GM21723 (cell line): Measurements from ENCODE around the gene CACNA1E.
A peak's percentile ranks its signal among the peaks of the same experiment; 100 is the strongest.
"Not testable (repeated sequence)": the region's sequence is repeated elsewhere in the genome, so short reads cannot be mapped to it uniquely, and the experiment has no call there.

Experiments
- ATAC-seq: cut with Tn5 transposase; IDR thresholded peaks from one replicate; pipeline ENCODE4 v1.9.1; 2021; ENCODE audit warnings: mild to moderate bottlenecking, moderate library complexity; ENCODE audit not compliant: unreplicated experiment

Gene CACNA1E

DNA sequence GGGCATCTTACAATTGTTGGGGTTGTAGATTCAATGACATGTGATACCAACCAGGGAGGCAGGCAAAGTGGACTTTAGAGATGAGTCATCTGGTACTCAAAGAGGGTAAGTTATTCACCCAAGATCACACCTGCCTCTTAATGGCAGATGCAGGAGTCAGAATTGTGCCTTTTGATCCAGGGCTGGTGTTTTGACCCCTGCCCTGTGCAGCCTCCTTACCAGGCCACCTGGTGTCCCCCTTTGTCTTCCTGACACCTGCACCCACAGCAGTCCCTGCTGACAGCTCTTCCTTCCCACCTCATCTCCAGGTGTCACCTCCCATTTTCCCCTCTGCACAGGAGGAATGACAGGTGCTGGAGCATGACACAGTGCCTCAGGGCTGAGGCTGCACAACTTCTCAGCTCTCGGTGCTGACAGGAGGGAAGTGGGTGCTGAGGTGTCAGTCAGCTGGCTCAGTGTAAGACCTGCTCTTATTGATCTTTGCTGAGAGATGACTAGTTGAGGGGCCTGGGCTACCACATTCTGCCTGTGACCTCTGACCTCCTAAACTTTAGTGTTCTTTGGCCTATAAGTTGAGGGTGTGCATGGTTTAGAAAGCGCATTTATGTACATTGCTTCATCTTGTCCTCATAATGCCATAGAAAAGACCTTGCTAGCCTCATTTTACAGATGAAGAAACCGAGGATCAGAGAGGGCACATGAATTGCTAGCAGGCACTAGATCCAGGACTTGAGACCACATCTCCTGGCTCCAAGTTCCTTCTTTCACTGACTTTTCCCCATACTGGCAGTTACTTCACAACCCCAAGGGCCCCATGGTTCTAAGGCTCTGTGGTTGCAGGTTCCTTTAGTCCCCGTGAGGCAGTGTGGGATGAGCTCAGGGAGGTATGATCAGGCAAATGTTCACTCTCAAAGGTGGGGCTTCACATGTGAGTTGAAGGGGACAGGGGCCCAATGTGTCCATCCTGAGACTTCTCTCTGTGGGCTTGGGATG is 31.3 kb downstream of the CACNA1E start:
- ATAC-seq: peak; percentile 74

DNA sequence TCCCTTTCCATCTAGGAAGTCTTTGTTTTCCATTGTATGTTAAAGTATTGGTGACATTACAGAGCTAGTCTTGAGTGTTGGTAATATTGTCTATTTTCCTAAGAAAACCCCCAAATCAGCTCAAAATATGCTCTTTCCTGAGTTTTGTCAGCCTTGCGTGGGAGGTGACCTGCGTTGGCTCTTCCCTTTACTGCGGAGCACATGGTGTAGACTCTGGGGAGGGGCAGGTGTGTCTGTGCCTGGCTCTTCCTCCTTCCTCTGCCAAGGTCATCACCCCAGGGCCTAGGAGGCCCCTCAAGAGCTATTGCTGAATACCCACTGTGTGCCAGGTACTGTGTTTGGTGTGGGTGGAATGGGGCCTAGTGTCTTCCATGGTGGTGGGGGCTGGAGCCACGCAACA is 33.4 kb downstream of the CACNA1E start:
- no peak for ATAC-seq

DNA sequence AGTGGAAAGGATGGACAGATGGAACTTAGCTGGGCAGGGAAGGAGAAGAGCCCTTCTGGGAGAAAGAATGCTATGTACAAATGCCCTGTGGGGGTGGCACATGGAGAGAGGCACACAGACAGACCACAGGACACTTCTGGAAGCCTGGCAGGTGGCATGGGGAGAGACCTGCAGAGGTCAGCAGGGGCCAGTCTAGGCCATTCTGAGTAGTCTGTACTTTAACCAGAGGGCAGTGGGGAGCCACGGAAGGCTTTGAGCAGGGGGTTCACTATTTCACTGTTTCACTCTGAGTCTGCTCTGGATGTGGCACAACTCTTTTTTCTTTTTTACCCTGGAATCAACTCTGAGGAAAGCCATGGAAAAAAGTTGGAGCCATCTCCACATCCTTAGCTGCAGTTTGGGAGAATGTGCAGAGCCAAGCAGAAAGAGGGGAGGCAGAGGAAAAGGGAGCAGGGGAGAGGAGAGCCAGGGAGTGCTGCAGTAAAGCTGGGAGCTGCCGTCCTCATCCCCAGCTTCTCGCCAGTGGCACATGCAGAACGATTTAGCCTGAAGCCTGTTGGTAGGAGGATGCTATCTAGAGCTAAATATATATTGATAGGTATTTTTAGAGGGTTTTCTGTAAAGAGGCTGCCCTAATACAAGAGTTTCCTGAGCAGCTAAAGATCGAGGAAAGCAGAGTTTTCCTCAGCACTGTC is 34.0 kb downstream of the CACNA1E start:
- ATAC-seq: no peak

DNA sequence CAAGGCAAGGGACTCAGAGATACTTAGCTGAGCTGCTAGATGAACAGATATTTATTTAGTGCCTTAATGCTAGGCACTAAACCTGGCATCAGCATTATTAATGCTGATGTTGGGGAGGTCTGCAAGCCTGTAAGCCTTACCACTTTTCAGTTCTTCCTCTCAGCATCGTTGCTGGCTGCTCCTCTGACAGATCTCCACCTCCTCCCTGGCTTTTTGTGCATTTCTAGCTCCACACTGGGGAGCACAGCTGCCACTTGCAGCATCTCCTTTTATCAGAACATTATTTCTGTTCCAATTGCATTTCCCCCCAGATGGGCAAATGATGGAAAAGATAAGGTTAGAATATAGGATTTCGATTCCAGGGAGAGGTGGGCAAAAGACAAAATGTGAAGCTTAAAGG is 34.8 kb downstream of the CACNA1E start:
- ATAC-seq: no peak

DNA sequence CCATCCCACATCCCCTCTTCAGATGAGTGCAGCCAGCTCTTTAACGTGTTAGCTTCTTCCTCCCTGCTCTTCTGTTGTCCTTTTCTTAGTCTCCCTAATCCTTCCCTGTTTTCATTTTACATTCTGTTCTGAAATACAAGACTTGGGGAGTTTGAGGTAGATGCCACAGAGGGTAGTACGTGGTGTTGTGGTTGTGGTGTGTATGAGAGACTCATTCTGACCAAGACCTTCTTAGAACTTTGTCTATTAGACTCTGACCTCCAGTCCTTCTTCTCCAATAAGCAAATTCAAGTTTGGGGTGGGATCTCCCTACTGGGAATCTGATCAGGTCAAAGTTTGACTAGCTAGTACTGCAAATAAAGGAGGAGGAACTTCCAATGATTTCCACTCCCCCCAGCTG is 39.5 kb downstream of the CACNA1E start:
- no peak for ATAC-seq

DNA sequence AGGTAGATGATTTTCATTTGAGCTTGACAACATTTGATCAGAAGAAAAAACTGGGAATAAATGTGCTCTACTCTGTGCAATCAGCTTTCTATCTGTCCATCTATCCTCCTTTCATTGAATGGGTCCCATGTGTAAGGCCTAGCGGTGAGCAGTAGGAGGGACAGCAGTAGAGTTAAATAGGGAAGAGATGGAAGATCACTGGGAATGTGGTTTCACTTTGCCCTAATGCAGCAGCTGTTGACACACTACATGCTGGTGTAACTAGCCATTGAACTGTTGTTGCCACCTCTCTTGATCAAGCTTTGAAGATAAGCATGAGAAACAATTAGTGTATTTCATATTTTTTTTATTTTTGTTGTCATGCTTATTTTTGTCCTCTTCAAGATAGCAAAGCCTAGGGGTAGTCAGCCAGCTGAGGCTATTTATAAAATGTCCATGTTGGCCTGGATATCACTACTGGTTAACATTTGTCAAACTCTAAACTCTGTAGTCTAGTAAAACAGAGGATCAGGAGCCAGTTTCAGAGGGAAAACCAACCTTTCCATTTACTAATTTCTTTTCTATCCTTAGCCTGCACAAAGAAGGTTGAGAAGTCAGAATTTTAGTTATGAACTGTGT is 41.9 kb downstream of the CACNA1E start:
- no peak for ATAC-seq

DNA sequence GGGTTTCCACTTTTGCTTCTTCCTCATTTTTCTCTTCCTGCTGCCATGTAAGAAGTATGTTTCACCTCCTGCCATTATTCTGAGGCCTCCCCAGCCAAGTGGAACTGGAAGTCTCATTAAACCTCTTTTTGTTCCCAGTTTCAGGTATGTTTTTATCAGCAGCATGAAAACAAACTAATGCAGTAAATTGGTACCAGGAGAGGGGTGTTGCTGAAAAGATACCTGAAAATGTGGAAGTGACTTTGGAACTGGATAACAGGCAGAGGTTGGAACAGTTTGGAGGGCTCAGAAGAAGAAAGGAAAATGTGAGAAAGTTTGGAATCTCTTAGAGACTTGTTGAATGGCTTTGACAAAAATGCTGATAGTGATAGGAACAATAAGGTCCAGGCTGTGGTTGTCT is 44.9 kb downstream of the CACNA1E start:
- not testable (repeated sequence) for ATAC-seq

DNA sequence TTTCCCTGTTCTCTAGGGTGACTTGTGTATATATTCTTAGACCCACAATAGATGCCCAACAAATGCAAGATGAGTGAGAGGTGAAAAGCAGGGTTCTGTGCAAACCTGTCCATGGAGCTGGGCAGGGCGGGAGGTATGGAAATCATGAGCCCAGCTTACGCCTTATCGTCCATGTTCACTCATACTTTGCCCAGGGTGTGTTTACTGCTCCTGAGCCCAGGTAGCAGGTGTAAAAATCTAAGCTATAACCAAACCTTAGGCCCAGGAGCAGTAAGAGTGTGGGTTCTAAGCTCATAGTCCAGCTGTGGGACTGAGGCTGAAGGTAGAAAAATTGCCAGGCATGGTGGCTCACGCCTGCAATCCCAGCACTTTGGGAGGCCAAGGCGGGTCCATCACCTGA is 48.1 kb downstream of the CACNA1E start:
- no peak for ATAC-seq

DNA sequence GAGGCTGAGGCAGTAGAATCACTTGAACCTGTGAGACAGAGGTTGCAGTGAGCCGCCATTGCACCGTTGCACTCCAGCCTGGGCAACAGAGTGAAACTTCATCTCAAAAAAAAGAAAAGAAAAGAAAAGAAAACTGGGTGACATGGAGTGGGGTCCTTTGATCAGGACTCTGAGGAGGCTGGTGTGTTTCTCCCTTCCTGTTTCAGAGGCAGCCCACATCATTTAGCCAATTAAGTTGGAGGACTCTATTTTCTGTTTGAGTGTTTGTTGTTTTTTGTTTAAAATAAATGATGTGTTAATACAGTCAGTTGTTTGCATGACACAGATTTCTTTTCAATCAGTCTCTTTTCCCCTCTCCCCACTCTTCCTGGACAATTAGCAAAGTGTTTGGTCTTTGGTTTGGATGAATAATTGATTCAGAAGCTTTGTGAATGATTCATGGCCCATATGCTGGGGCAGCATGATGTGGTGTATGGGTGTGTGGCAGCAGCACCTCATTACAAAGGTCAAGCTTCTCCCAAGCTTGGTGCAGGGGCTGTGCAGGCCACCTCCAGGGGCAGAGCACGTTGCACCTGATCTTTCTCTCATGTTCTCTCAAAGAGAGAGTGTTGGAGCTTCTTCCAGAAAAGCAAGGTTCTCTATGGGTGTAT is 48.8 kb downstream of the CACNA1E start:
- ATAC-seq: no peak

DNA sequence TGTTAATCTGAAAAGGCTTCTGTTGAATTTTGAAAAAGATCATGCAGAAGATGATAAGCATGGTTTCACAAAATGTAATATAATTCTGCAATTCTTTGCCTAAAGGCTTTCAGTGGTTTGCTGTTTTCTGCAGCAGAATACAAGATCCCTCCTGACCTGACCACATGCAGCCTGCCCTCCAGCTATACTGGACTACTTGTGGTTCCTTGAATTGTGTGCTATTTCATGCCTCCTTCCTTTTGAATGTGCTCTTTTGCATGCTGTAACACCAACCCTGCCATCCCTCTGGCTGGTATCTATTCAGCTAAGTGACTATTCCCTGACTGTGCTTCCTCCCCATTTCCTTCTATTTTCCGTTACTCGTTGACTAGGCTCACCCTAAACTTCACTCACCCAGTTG is 55.5 kb downstream of the CACNA1E start:
- no peak for ATAC-seq

DNA sequence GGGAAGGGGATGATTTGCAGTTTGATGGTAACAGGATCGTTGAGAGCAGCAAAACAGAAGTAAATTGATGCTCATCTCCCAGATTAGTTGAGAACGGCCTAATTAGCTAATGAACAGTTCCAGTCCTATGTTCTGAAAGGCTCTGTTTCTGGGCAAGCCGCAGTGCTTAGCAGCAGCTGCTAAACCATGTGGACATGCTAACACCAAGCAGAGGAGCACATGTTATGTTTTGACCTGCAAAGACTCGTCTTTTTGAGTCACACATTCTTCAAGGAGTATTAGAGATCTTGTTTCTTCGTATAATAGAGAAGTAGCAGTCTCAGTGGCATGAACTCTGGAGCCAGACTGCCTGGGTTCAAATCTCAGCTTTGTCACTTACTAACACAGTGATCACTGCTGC is 58.1 kb downstream of the CACNA1E start:
- no peak for ATAC-seq

DNA sequence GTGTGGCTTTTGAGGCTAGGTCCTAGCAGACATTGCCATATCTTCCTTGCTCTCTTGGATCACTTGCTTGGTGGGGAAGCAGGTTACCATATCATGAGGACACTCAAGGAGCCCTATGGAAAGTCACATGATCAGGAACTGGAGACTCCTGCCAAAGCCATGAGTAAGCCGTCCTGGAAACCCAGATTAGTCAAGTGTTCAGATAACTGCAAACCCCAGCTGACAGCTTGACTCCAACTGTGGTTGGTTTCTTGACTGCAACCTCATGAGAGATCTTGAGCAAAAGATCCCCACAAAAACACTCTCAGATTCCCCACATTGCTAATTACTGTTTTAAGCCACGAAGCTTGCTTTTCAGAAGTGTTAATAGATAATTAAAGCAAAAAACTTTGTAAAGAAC is 58.6 kb downstream of the CACNA1E start:
- no peak for ATAC-seq

DNA sequence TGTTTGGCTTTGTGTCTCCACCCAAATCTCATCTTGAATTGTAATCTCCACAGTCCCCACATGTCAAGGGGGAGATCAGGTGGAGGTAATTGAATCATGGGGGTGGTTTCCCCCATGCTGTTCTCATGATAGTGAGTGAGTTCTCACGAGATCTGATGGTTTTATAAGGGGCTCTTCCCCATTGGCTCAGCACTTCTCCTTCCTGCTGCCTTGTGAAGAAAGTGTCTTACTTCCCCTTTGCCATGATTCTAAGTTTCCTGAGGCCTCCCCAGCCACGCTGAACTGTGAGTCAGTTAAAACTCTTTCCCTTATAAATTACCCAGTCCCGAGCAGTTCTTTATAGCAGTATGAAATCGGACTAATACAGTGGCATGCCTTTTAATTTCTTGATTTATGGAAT is 59.1 kb downstream of the CACNA1E start:
- not testable (repeated sequence) for ATAC-seq

DNA sequence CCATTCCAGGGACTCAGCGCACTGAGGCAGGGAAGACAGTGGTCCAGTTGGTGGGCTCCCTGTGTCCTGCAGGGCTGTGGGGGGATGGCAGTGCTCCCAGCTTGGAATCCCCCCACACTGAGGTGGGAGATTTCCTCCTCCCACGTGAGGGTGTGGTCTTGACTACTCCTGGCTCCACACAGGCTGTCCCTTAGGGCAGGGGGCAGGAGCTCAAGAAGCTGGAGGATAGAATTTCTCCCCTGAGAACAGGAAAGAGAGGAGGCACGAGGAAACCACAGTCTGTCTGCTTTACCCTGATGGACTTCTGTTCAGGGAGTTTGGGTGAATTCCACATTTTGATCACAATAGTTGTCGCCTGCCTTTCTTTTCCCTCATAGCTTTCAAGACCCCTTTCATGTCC is 62.1 kb downstream of the CACNA1E start:
- no peak for ATAC-seq

DNA sequence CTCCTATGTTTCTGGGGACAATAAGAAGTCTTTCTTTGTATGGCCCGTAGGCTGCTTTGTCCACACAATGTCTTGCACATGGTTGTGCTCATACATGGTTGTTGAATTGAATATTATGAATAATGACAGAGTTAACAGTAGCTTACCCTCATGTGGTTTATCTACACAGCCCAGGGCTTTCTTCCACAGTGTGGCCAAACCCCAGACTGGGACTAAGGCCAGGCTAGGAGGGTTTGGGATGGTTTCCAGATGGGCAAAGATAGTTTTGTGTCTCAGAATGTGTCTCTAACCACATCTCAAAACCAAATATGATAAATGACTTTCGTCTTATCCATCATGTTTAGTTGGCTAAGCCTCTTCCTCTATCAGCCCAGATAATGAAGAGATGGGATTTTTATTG is 65.2 kb downstream of the CACNA1E start:
- ATAC-seq: no peak

DNA sequence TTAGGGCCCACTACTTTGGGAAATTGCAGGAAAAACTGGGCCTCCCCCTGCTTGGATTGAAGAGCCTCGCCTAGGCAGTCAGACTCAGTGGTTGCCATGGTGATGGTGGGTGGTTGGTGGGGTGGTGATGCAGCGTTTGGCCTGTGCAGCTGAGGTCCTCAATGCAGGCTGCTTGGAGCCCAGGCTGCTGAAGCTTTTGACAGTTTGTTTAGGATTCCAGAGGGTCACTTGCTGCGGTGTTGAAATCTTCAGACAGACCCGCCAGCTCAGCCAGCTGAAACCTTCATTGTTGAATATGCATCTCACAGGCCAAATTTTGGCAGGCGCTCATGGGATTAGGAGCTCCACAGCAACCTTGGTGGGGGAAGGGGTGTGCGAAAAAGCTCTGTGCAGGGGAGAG is 67.9 kb downstream of the CACNA1E start:
- ATAC-seq: no peak

DNA sequence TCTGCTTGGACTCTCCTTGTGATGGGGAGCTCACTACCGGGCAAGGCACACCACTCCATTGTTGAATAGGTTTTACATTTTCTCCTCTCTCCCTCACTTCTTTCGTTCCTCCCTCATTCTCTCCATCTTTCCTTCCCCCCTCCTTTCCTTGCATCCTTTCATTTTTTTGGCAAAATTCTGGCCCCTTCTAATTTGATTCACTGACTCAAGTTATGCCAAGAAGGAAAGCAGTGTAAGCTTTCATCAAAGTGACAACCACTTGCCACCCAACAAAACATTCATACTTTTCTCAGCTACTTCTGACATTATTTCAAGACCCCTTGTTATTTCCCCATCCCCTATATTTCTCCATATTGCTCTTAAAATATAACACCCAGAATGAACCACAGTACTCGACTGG is 68.4 kb downstream of the CACNA1E start:
- no peak for ATAC-seq

DNA sequence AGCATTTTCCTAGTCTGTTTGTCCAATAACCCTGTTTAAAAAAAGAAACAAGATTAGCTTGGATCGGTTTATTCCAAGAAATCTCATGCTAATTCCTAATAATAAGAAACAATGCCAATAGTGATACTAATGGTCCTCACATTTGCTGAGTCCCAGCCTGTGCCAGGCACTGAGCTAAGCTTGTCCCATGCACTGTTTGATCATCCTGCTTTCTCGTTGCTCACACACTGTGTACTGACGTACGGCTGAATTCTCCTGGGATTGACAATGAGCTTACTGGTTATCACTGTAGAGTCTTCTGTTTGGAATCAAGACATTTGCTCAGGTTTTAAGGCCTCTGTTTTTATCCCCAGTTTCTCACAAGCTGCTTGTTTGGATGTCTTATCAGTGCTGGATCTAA is 71.1 kb downstream of the CACNA1E start:
- ATAC-seq: no peak

DNA sequence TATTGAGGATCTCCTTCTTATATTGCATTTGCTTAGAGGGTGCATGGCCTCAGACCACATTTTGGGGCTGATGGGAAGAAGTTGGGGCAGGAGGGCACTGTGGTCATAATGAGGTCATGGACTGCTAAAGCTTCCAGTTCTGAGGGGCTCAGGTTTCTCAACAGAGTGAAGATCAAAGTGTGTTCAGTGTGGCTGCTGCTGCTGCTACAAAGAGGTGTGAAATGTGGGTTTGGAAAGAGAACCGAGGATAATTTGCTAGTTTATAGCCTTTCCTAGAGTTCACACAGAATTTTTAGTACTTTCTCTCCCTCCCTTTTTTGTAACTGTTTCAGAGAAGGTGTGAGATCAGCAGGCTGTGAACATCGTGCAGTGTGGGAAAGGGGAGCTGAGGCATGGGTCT is 73.3 kb downstream of the CACNA1E start:
- no peak for ATAC-seq

DNA sequence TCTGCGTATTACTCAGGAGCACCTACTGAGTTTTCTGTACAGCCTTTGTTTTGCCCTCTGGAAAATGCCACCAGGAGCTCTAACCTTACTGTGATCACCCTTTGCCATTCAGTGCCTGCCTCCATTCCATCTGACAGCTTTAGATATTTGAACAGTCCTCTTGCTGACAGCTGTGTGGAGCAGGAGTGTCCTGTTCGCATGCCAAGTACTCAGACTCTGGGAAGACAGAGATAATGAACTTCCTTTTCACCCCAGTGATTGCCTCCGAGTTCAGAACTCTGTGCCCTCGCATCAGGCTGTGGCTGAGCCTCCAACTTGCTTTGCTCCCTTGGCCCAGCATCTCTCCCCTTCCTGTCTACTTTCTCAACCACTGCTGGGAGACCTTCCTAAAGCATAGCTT is 74.0 kb downstream of the CACNA1E start:
- no peak for ATAC-seq

DNA sequence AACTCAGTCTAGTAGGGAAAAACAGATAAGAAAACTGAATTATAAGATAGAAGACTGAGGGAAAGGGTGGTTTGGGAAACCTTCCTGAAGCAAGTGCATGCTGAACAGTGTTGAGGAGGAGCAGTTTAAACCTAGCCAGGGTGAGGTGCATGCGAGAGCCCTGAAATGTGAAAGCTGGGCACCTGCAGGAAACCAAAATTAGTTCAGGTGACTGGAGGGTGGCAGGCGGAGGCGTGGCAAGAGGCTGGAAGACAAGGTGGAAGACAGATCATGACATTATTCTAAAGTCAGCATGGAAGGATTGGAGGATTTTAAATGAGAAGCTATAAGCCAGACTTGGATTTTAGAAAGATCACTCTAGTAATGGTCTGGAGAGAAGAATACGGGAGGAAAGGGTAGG is 75.1 kb downstream of the CACNA1E start:
- no peak for ATAC-seq
